Measurements from ENCODE around the gene CTNS. TPM values are rescaled to one million over a fixed set of nuclear protein-coding genes. Genes with fewer than 3 reads are reported as not detected.

The CTNS gene
- total and polyA plus RNA-seq, 2 of the 13 experiments (the other 11 are each of a cell fraction or from before 2014, with no cell fraction given) = 9.5 to 13.7 TPM

DNA sequence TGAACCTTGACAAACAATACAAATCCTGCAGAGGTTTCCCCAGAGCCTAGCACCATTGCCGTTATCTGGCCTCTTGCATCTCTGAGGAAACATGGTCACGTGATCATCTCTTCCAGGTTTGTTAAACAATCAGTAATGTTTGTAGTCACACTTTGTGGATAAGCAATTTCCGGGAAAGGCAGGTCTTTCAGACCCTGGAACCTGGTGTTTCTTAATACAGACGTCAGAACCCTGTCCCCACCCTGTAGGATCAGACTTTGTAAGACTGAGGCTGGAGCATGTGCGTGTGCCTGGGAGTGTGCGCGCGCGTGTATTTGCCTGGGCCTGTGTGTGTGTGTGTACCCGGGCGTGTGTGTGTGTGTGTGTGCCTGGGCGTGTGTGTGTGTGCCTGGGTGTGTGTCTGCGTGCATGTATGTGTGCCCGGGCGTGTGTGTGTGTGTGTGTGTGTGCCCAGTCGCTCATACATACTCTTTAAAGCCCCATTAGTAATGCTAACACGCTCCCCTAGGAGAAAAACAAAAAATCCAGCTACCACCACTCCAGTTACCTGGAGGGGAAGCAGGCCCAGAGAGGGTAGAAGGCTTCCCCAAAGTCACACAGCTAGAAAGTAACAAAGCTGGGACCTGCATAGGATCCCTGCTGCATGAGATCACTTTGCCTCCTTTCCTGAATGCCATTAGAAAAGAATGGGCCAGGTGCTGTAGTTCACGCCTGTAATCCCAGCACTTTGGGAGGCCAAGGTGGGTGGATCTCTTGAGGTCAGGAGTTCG is 5.3 kb downstream of the CTNS start (continued):
- TF ChIP-seq PAXIP1 (CRISPR knock-in tag; conservative IDR thresholded peaks at IDR 0.05) (peak; percentile 71), SP2 (CRISPR knock-in tag; IDR thresholded peaks at IDR 0.05) (no peak), MED1 (CRISPR knock-in tag; IDR thresholded peaks at IDR 0.05) (peak; percentile 69; the same call in 1 of the 2 replicates), ZFP36L1 (CRISPR knock-in tag; IDR thresholded peaks at IDR 0.05) (no peak), SALL1 (CRISPR knock-in tag; IDR thresholded peaks at IDR 0.05) (peak; percentile 61; the same call in 1 of the 2 replicates), ZNF24 (IDR thresholded peaks at IDR 0.05) (no peak), ZNF614 (CRISPR knock-in tag; IDR thresholded peaks at IDR 0.05; ENCODE audit: borderline replicate concordance) (0 out of 2 replicates have a peak, but pooled peaks have one; percentile 15), RXRB (CRISPR knock-in tag; IDR thresholded peaks at IDR 0.05; ENCODE audit: borderline replicate concordance) (peak; percentile 48; the same call in 1 of the 2 replicates), ZNF317 (CRISPR knock-in tag; IDR thresholded peaks at IDR 0.05) (peak; percentile 72; the same call in 1 of the 2 replicates), POGZ (CRISPR knock-in tag; IDR thresholded peaks at IDR 0.05) (peak; percentile 42; the same call in 1 of the 2 replicates), ZNF557 (CRISPR knock-in tag; IDR thresholded peaks at IDR 0.05) (no peak), ZNF326 (CRISPR knock-in tag; IDR thresholded peaks at IDR 0.05; ENCODE audit: borderline replicate concordance) (no peak), PITX1 (CRISPR knock-in tag; IDR thresholded peaks at IDR 0.05) (peak; percentile 72; the same call in 1 of the 2 replicates), TAF1 (CRISPR knock-in tag; IDR thresholded peaks at IDR 0.05) (no peak), ZNF496 (CRISPR knock-in tag; IDR thresholded peaks at IDR 0.05; ENCODE audit: insufficient replicate concordance) (no peak), EP300 (IDR thresholded peaks at IDR 0.05; ENCODE audit: low read depth in 2 of 2, low read length in 2 of 2) (peak in 1 of 2 experiments; percentile 64; a peak in 2 of 4 replicates), EP300 (CRISPR knock-in tag; IDR thresholded peaks at IDR 0.05; ENCODE audit: borderline replicate concordance) (peak; percentile 42; the same call in 1 of the 2 replicates), MAFK (conservative IDR thresholded peaks at IDR 0.05 in 1 of 2, IDR thresholded peaks at IDR 0.05 in 1 of 2; ENCODE audit: low read length in 2 of 2) (no peak), MED8 (CRISPR knock-in tag; IDR thresholded peaks at IDR 0.05; ENCODE audit: insufficient replicate concordance) (no peak), ZNF616 (CRISPR knock-in tag; IDR thresholded peaks at IDR 0.05; ENCODE audit: low read depth) (no peak), CBX1 (IDR thresholded peaks at IDR 0.05; ENCODE audit: low read depth) (no peak), ZNF543 (CRISPR knock-in tag; IDR thresholded peaks at IDR 0.05) (no peak), ZNF282 (IDR thresholded peaks at IDR 0.05; ENCODE audit: partially characterized antibody) (no peak)
- TF ChIP-seq, protein P1, sequence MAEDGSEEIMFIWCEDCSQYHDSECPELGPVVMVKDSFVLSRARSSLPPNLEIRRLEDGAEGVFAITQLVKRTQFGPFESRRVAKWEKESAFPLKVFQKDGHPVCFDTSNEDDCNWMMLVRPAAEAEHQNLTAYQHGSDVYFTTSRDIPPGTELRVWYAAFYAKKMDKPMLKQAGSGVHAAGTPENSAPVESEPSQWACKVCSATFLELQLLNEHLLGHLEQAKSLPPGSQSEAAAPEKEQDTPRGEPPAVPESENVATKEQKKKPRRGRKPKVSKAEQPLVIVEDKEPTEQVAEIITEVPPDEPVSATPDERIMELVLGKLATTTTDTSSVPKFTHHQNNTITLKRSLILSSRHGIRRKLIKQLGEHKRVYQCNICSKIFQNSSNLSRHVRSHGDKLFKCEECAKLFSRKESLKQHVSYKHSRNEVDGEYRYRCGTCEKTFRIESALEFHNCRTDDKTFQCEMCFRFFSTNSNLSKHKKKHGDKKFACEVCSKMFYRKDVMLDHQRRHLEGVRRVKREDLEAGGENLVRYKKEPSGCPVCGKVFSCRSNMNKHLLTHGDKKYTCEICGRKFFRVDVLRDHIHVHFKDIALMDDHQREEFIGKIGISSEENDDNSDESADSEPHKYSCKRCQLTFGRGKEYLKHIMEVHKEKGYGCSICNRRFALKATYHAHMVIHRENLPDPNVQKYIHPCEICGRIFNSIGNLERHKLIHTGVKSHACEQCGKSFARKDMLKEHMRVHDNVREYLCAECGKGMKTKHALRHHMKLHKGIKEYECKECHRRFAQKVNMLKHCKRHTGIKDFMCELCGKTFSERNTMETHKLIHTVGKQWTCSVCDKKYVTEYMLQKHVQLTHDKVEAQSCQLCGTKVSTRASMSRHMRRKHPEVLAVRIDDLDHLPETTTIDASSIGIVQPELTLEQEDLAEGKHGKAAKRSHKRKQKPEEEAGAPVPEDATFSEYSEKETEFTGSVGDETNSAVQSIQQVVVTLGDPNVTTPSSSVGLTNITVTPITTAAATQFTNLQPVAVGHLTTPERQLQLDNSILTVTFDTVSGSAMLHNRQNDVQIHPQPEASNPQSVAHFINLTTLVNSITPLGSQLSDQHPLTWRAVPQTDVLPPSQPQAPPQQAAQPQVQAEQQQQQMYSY (CRISPR knock-in tag; IDR thresholded peaks at IDR 0.05) = no peak

Data from HepG2 (cell line).